ENCODE results near the gene FADS3.

FADS3 gene

GRCh38 chr11:61908730-61909316 is 17.5 kb upstream of the FADS3 start:
- TF ChIP-seq, protein P1, sequence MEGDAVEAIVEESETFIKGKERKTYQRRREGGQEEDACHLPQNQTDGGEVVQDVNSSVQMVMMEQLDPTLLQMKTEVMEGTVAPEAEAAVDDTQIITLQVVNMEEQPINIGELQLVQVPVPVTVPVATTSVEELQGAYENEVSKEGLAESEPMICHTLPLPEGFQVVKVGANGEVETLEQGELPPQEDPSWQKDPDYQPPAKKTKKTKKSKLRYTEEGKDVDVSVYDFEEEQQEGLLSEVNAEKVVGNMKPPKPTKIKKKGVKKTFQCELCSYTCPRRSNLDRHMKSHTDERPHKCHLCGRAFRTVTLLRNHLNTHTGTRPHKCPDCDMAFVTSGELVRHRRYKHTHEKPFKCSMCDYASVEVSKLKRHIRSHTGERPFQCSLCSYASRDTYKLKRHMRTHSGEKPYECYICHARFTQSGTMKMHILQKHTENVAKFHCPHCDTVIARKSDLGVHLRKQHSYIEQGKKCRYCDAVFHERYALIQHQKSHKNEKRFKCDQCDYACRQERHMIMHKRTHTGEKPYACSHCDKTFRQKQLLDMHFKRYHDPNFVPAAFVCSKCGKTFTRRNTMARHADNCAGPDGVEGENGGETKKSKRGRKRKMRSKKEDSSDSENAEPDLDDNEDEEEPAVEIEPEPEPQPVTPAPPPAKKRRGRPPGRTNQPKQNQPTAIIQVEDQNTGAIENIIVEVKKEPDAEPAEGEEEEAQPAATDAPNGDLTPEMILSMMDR (IDR thresholded peaks at IDR 0.05; ENCODE audit: insufficient read depth, low read length, poor library complexity, severe bottlenecking): no peak
- Histone ChIP-seq H3K36me3 (ENCODE audit: control insufficient read depth, insufficient read depth, low read length) (no peaks in the 10 kb centered on the region), H3K4me3 (replicated peaks; ENCODE audit: low read depth, low read length) (no peak overlapping the region), H3K27me3 (replicated peaks; ENCODE audit: control insufficient read depth, insufficient read depth, low read length) (no peaks in the 10 kb centered on the region; the same call in 1 of the 2 replicates)
- no peak for DNase-seq (ENCODE audit: extremely low read depth, insufficient read length)

DNA sequence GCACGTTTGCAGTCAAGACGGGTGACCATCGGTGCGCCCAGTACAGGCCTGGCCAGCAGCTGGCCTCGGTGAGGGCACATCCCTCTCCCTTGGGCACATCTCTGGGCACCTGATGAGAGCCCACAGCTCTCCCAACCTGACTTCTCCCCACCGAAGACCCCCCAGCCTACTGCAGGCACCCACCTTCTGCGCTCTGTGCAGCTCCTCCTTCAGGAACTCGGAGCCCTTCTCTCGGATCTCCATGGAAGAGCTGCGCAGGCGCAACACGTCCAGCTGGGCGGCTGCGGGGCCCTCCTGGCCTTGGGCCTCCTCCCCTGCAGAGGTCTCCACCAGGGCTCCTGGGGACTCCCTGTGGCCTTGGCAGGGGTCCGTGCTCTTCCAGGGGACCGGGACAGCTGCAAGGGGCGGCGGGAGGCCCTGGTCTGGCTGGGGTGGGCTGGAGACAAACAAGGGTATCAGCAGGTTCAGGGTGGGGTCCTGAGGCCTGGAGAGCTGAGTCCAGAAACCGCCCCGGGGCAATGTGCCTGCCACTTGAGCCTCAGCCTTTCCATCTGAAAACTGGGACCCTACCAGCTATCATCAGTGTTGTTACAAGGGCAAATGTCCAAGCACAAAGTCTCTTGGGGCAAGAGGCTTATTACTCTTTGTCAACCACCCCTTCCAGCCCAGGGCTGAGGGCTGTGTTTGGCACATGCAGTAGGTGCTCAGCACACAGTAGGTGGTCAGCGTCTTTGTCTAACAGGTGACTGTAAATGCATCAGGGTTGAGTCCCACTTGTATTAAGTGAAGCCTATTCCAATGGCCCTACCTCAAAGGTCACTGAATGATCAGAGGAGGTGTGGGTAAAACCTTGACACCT is 16.8 kb upstream of the FADS3 start:
- Histone ChIP-seq H3K27me3 (replicated peaks; ENCODE audit: control insufficient read depth, insufficient read depth, low read length) (no peaks in the 10 kb centered on the region; the same call in 1 of the 2 replicates), H3K36me3 (ENCODE audit: control insufficient read depth, insufficient read depth, low read length) (no peaks in the 10 kb centered on the region)

GRCh38 chr11:61907282-61907681 is 15.9 kb upstream of the FADS3 start:
- no peak overlapping the region for H3K4me3 ChIP-seq (replicated peaks; ENCODE audit: low read depth, low read length)
- no peaks in the 10 kb centered on the region for H3K36me3 ChIP-seq (ENCODE audit: control insufficient read depth, insufficient read depth, low read length)
- H3K27me3 ChIP-seq (replicated peaks; ENCODE audit: control insufficient read depth, insufficient read depth, low read length): no peaks in the 10 kb centered on the region; the same call in 1 of the 2 replicates
- TF ChIP-seq, protein P1 (IDR thresholded peaks at IDR 0.05; ENCODE audit: insufficient read depth, low read length, poor library complexity, severe bottlenecking): no peak
- no peak for DNase-seq (ENCODE audit: extremely low read depth, insufficient read length)

More for the DNA sequence above, 16.8 kb upstream of the FADS3 start:
- no peak for DNase-seq (ENCODE audit: extremely low read depth, insufficient read length)
- H3K4me3 ChIP-seq (replicated peaks; ENCODE audit: low read depth, low read length): no peak overlapping the region
- TF ChIP-seq, protein P1 (IDR thresholded peaks at IDR 0.05; ENCODE audit: insufficient read depth, low read length, poor library complexity, severe bottlenecking): no peak

- H3K36me3 ChIP-seq (ENCODE audit: control insufficient read depth, insufficient read depth, low read length): no peaks in the 10 kb centered on the region
- TF ChIP-seq, protein P1 (IDR thresholded peaks at IDR 0.05; ENCODE audit: insufficient read depth, low read length, poor library complexity, severe bottlenecking): no peak
- no peak for DNase-seq (ENCODE audit: extremely low read depth, insufficient read length)
- H3K4me3 ChIP-seq (replicated peaks; ENCODE audit: low read depth, low read length): no peak overlapping the region
- H3K27me3 ChIP-seq (replicated peaks; ENCODE audit: control insufficient read depth, insufficient read depth, low read length): no peaks in the 10 kb centered on the region; the same call in 1 of the 2 replicates
These were observed 15.2 kb upstream of the FADS3 start for GRCh38 chr11:61906522-61906909.

- DNase-seq (ENCODE audit: extremely low read depth, insufficient read length): no peak
- TF ChIP-seq, protein P1 (IDR thresholded peaks at IDR 0.05; ENCODE audit: insufficient read depth, low read length, poor library complexity, severe bottlenecking): no peak
- H3K36me3 ChIP-seq (ENCODE audit: control insufficient read depth, insufficient read depth, low read length): no peaks in the 10 kb centered on the region
These were observed 14.6 kb upstream of the FADS3 start for GRCh38 chr11:61905801-61906521.

More at GRCh38 chr11:61905801-61906521, 14.6 kb upstream of the FADS3 start:
- Histone ChIP-seq H3K27me3 (replicated peaks; ENCODE audit: control insufficient read depth, insufficient read depth, low read length) (no peaks in the 10 kb centered on the region; the same call in 1 of the 2 replicates), H3K4me3 (replicated peaks; ENCODE audit: low read depth, low read length) (no peak overlapping the region)
